Spinal cord (tissue), 10 donors: ENCODE measurements around the gene TUBAL3. TPM values are rescaled to one million over a fixed set of nuclear protein-coding genes. Genes with fewer than 3 reads are reported as not detected.

Experiments
- DNase-seq, 6 donors: peaks; one replicate each; pipeline versions ENCODE4 v3.0.0 to v3.0.0-alpha.2; 2013 to 2015; ENCODE audit warnings: low spot score in 6 of 6, low read depth in 4 of 6
- H3K27ac ChIP-seq: one replicate; pipeline ENCODE4 v1.5.1; 2013; ENCODE audit warnings: low read depth, low read length, control low read depth
- H3K27me3 ChIP-seq: one replicate; pipeline ENCODE4 v1.6.1; 2013; ENCODE audit warnings: low read length; ENCODE audit not compliant: control insufficient read depth, insufficient read depth
- H3K36me3 ChIP-seq: one replicate; pipeline ENCODE4 v1.6.1; 2013; ENCODE audit warnings: low read length; ENCODE audit not compliant: control insufficient read depth, insufficient read depth
- H3K4me1 ChIP-seq: one replicate; pipeline ENCODE4 v1.6.1; 2013; ENCODE audit warnings: low read length; ENCODE audit not compliant: control insufficient read depth, insufficient read depth
- H3K4me3 ChIP-seq: one replicate; pipeline ENCODE4 v1.5.1; 2013; ENCODE audit warnings: low read depth, low read length, control low read depth
- H3K9me3 ChIP-seq: one replicate; pipeline ENCODE4 v1.6.1; 2013; ENCODE audit warnings: low read length; ENCODE audit not compliant: control insufficient read depth, insufficient read depth
- WGBS: methylation state at CpG from one replicate; pipeline ENCODE4 v1.1.5; 2013; ENCODE audit warnings: missing lambda C conversion rate; ENCODE audit not compliant: insufficient coverage; 5-methylcytosine and 5-hydroxymethylcytosine counted together
- long read RNA-seq, 4 donors: transcript quantifications; one replicate each; lab custom pipeline, GENCODE V29; 2026
- polyA plus RNA-seq, 2 donors: library from polyadenylated mRNA; unstranded; fragments of 120-200 nt; gene quantifications; one replicate each; pipeline ENCODE4 v1.2.1, GENCODE V29; 2013; ENCODE audit not compliant: insufficient read length in 2 of 2
- total RNA-seq, 2 donors: library from RNA; depleted of rRNA in 1 of 2; stranded (reverse); fragments of 120-200 nt in 1 of 2; fragments of >200 nt in 1 of 2; gene quantifications; one replicate each; pipeline versions ENCODE4 v1.2.3 to v1.2.4, GENCODE V29; 2013 to 2014
- donor health status: healthy.

TUBAL3 gene
- total RNA-seq (under 1 TPM in 1 of 2 donors, not detected in 1; 0.66 TPM), polyA plus RNA-seq (under 1 TPM in 1 of 2 donors, not detected in 1; 0.18 TPM)
- long read RNA-seq, donor 1, result 0 reads
- long read RNA-seq, donor 2, result 0 reads
- long read RNA-seq, donor 3, result 0 reads
- long read RNA-seq, donor 4, result 0 reads

GRCh38 chr10:5404208-5405041 lies at the start of gene TUBAL3:
Gene TUBAL3 (minus strand): TSS chr10:5404828. CDS start chr10:5404792, 36 bp downstream.
- DNase-seq, result no peak
- Histone ChIP-seq H3K4me1 (peaks cover 2% of the 10 kb centered on the region), H3K36me3 (no peaks in the 10 kb centered on the region), H3K4me3 (no peak within 1 kb of the TSS), H3K9me3 (no peaks in the 10 kb centered on the region), H3K27me3 (peaks cover 12% of the 10 kb centered on the region), H3K27ac (no peak within 1 kb of the TSS)
- no CpG with 5 or more reads among the region's 8 CpGs for WGBS

- Histone ChIP-seq H3K4me3 (no peak overlapping the region), H3K36me3 (peaks cover 8% of the 10 kb centered on the region), H3K27ac (no peak overlapping the region), H3K9me3 (no peaks in the 10 kb centered on the region), H3K4me1 (no peaks in the 10 kb centered on the region), H3K27me3 (no peaks in the 10 kb centered on the region)
- DNase-seq, result no peak
- 84% methylated on average over 8 of the region's 13 CpGs for WGBS
These were observed 49.3 kb upstream of the TUBAL3 start for GRCh38 chr10:5453749-5454489.

GRCh38 chr10:5450605-5451384 lies 46.2 kb upstream of the TUBAL3 start:
- WGBS, result 80% methylated on average over 1 of the region's 4 CpGs
- H3K27ac ChIP-seq, result peak overlapping the region; percentile 76
- no peaks in the 10 kb centered on the region for H3K27me3 ChIP-seq
- DNase-seq, result no peak
- H3K4me3 ChIP-seq, result no peak overlapping the region
- H3K4me1 ChIP-seq, result peaks cover 5% of the 10 kb centered on the region
- no peaks in the 10 kb centered on the region for H3K9me3 ChIP-seq
- H3K36me3 ChIP-seq, result peaks cover 2% of the 10 kb centered on the region

- H3K9me3 ChIP-seq, result no peaks in the 10 kb centered on the region
These were observed 45.2 kb upstream of the TUBAL3 start for GRCh38 chr10:5449823-5450222.

GRCh38 chr10:5449227-5449626 lies 44.6 kb upstream of the TUBAL3 start:
- no peak for DNase-seq
- Histone ChIP-seq H3K27me3 (no peaks in the 10 kb centered on the region), H3K27ac (peak overlapping the region; percentile 76), H3K4me3 (peak overlapping the region; percentile 71), H3K4me1 (peaks cover 5% of the 10 kb centered on the region), H3K36me3 (no peaks in the 10 kb centered on the region), H3K9me3 (no peaks in the 10 kb centered on the region)
- no CpG with 5 or more reads among the region's 2 CpGs for WGBS

More at GRCh38 chr10:5449823-5450222, 45.2 kb upstream of the TUBAL3 start:
- no peaks in the 10 kb centered on the region for H3K27me3 ChIP-seq
- DNase-seq, result peak in 2 of 6 donors; percentile 11 to 43
- peak overlapping the region; percentile 71 for H3K4me3 ChIP-seq
- 35% methylated on average over 2 of the region's 8 CpGs for WGBS
- peak overlapping the region; percentile 76 for H3K27ac ChIP-seq
- peaks cover 5% of the 10 kb centered on the region for H3K4me1 ChIP-seq
- H3K36me3 ChIP-seq, result peaks cover under 1% of the 10 kb centered on the region

GRCh38 chr10:5448333-5449001 lies 43.8 kb upstream of the TUBAL3 start:
- WGBS, result no CpG with 5 or more reads among the region's 4 CpGs
- H3K4me3 ChIP-seq, result peak overlapping the region; percentile 71
- no peaks in the 10 kb centered on the region for H3K36me3 ChIP-seq
- no peaks in the 10 kb centered on the region for H3K9me3 ChIP-seq
- H3K27me3 ChIP-seq, result no peaks in the 10 kb centered on the region
- H3K27ac ChIP-seq, result peak overlapping the region; percentile 76
- peaks cover 5% of the 10 kb centered on the region for H3K4me1 ChIP-seq
- DNase-seq, result no peak

GRCh38 chr10:5447611-5448071 lies 43.0 kb upstream of the TUBAL3 start:
- Histone ChIP-seq H3K27ac (peak overlapping the region; percentile 76), H3K4me3 (peak overlapping the region; percentile 71)
- WGBS, result 100% methylated on average over 1 of the region's 5 CpGs

GRCh38 chr10:5447056-5447455 lies 42.4 kb upstream of the TUBAL3 start:
- no CpG with 5 or more reads among the region's 3 CpGs for WGBS
- peak overlapping the region; percentile 71 for H3K4me3 ChIP-seq
- no peaks in the 10 kb centered on the region for H3K27me3 ChIP-seq
- DNase-seq, result no peak
- H3K27ac ChIP-seq, result peak overlapping the region; percentile 76
- peaks cover 5% of the 10 kb centered on the region for H3K4me1 ChIP-seq
- H3K9me3 ChIP-seq, result no peaks in the 10 kb centered on the region
- H3K36me3 ChIP-seq, result no peaks in the 10 kb centered on the region

More at GRCh38 chr10:5447611-5448071, 43.0 kb upstream of the TUBAL3 start:
- DNase-seq, result no peak
- H3K4me1 ChIP-seq, result peaks cover 5% of the 10 kb centered on the region
- H3K27me3 ChIP-seq, result no peaks in the 10 kb centered on the region
- no peaks in the 10 kb centered on the region for H3K9me3 ChIP-seq
- H3K36me3 ChIP-seq, result no peaks in the 10 kb centered on the region
